ENCODE results near the gene EVI5L.

The EVI5L gene

GRCh38 chr19:7861619-7862412 lies 31.8 kb downstream of the EVI5L start:
- no peak for DNase-seq

DNA sequence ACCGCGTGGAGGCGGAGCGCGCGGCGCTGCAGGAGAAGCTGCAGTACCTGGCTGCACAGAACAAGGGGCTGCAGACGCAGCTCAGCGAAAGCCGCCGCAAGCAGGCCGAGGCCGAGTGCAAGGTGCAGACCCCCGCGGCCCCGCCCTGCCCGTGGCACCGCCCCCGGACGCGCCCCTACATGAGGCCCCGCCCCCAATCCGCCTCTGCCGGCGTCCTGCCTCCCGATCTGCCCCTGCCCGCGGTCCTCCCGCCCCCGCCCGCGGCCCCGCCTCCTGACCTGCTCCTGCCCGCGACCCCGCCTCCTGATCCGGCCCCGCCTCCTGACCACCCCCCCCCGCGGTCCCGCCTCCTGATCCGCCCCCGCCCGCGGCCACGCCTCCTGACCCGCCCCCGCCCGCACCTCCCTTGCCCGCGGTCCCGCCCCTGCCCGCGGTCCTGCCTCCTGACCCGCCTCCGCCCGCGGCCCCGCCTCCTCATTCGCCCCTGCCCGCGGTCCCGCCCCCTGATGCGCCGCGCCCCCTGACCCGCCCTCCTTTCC lies 32.5 kb downstream of the EVI5L start:
- DNase-seq: no peak

- no peak for DNase-seq
Measured at GRCh38 chr19:7863157-7863970, 33.3 kb downstream of the EVI5L start.

- DNase-seq: no peak
Measured at GRCh38 chr19:7863971-7864689, 34.1 kb downstream of the EVI5L start.

DNA sequence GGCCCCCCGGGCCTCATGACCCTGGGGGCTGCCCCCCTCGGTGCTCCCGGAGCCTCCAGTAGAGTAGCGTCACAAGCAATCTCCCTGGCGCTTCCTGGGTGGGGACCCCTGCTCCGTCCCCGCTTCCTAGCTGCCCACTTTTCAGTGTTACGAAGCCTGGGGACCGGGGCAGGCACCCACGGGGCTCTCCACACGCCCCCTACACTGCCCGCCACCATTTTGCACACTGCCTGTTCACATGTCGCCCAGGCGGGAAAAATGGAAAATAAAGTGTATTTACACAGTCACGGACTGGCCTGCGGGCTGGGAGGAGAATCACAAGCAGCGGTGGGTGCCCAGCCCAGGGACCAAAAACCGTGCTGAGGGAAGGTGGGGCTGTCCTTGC lies 34.7 kb downstream of the EVI5L start:
- no peak for DNase-seq

DNA sequence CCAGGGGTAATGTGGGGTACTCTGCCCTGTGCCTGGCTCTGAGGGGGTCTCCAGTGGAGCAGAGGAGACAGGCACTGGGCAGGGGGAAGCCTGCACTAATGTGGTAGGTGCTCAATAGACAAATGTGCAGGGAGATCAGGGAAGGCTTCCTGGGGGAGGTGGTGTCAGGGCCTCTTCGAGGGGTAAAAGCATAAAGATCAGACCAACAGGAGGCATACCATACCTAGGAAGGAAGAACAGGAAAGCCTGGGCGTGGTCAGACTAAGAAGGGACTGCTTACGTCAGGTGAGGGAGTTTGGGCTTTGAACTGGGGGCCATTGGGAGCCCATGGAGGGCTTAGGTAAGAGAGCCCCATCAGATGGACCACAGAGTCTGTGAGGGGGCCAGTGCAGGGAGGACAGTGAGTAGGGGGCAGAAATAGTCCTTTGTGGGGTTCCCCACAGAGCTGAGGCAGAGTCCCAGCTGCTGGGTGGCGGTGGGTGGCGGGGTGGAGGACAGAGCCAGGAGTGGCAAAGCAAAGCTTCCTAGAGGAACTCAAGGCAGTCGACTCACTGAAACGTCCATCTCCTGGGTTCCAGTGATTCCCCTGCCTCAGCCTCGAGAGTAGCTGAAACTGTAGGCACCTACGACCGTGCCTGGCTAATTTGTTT lies 35.4 kb downstream of the EVI5L start:
- DNase-seq: no peak

- no peak for DNase-seq
Measured at GRCh38 chr19:7866399-7867091, 36.5 kb downstream of the EVI5L start.

DNA sequence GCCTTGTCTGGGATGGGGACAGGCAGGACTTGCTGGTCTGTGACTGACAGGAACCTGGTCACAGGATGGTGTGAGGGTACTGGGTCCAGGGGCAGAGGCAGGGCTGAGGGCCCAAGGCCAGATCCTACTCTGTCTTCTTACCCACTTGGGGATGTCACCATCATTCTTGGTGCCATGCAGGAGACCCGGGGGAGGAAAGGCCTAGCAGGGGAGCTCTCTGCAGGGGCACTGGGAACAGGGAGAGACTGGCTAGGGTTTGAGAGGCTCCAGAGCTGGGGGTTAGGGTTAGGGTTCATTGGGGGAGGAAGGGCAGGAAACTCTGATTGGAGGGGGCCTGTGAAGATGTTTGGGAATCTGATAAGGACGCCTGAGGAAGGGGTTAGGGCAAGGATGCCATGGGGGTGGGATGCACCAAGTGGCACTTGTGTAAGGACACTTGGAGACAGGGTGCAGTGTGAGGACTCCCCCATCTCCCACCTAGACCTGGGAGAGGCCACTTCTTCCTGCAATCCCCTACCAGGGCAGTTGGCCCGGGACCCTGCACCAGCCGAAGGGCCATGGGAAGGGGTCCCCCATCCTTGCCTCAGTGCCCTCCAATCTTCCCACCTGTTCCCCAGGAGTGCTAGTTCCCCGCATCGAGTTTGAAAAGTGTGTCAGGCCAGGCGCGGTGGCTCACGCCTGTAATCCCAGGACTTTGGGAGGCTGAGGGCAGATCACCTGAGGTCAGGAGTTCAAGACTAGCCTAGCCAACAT lies 37.2 kb downstream of the EVI5L start:
- DNase-seq: no peak

DNA sequence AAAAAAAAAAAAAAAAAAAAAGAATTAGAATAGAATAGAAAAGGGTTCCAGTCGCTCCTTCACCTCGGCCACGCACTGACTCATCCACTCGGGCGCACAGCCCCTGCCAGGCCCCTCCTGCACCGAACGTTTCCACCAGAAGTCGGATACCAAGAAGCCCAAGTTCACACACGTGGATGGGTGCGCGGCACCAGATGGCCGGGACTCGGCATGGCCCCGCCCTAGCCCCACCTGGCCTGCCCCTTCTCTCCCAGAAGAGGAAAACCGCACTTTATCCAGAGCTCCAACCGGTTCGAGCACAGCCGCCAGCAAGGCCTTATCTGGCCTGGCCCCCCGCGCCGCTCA lies 38.3 kb downstream of the EVI5L start:
- no peak for DNase-seq

- DNase-seq: peak; percentile 78
Measured at GRCh38 chr19:7868671-7869452, 38.8 kb downstream of the EVI5L start.

- DNase-seq: peak; percentile 59
Measured at GRCh38 chr19:7869453-7869909, 39.5 kb downstream of the EVI5L start.

- DNase-seq: peak; percentile 86
Measured at GRCh38 chr19:7869910-7870511, 40.0 kb downstream of the EVI5L start.

- peak; percentile 87 for DNase-seq
Measured at GRCh38 chr19:7870571-7871436, 40.8 kb downstream of the EVI5L start.

- peak; percentile 88 for DNase-seq
Measured at GRCh38 chr19:7871437-7872305, 41.7 kb downstream of the EVI5L start.

GRCh38 chr19:7872306-7873204 lies 42.5 kb downstream of the EVI5L start:
- no peak for DNase-seq

GRCh38 chr19:7873304-7874075 lies 43.5 kb downstream of the EVI5L start:
- DNase-seq: no peak

All from GDM1 (cell line).